Keratinocyte (primary cell): Measurements from ENCODE around the gene CPNE7.

ENCODE experiments used
- CTCF ChIP-seq, 3 experiments: IDR thresholded peaks in 1 of 3; conservative IDR thresholded peaks in 1 of 3; optimal IDR thresholded peaks in 1 of 3; 2 replicates in 2 of 3; 3 replicates in 1 of 3; pipeline versions ENCODE3 to v1.5.1; 2011; ENCODE audit warnings: low read length in 3 of 3, mild to moderate bottlenecking in 3 of 3, moderate library complexity in 2 of 3, control low read depth in 1 of 3, inconsistent platforms in 1 of 3; ENCODE audit not compliant: insufficient read depth in 2 of 3; ENCODE audit errors: extremely low read depth in 1 of 3
- EZH2 ChIP-seq: IDR thresholded peaks from one replicate; pipeline ENCODE4 v1.6.1; 2012; ENCODE audit warnings: inconsistent platforms, mild to moderate bottlenecking, low read length, moderate library complexity

DNA sequence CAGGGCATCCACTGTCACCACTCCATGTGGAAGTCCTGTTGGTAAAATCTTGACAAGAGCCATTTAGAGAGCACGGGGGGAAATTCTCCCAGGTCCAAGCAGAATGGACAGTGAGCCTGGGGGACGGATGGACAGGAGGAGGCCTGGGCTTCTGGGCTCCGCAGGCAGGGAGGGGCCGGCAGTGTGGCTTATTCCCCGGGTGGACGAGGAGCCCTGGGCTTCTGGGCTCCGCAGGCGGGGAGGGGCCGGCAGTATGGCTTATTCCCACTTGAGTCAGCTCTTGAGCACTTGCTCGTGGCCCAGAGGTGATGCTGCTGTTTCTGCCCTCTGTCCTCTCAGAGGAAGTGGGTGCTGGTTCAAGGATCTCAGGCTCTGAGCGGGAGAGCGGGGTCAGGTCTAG lies 37.3 kb upstream of the CPNE7 start:
- TF ChIP-seq CTCF (optimal IDR thresholded peaks at IDR 0.05 in 1 of 3, IDR thresholded peaks at IDR 0.05 in 1 of 3, conservative IDR thresholded peaks at IDR 0.05 in 1 of 3; ENCODE audit: extremely low read depth in 1 of 3, insufficient read depth in 2 of 3, low read length in 3 of 3) (no peak), EZH2 (no peak)
